ENCODE measurements around the gene KIF13A. TPM values are rescaled to one million over a fixed set of nuclear protein-coding genes. Genes with fewer than 3 reads are reported as not detected.
A peak's percentile ranks its signal among the peaks of the same experiment; 100 is the strongest.

KIF13A gene
- total and polyA plus RNA-seq, 2 donors from 2014 or later, result 12.6 to 35.9 TPM

DNA sequence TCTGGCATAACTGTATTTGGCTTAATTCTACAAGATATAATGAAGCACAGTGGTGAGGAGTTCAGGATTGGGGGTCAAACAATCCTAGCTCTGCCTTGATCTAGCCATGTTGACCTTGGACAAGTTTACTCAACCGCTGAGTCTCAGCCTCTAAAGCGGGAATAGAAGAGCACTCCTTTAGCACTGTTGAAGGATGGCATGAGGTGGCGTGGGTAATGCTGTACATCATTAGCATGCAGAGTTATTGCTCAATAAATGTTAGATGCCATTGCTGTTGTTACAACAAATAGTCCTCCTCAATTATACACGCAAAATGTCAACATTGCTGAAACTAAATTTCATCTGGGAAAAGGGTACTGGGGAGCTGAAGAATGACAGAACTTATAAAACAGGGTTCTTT is 78.6 kb downstream of the KIF13A start:
- no peak overlapping the region for H3K9ac ChIP-seq (ENCODE audit: low read length in 3 of 3)
- intact Hi-C loops (cut with DNase I), result no loop called here
- no peaks in the 10 kb centered on the region for H3K27me3 ChIP-seq (ENCODE audit: control insufficient read depth, insufficient read depth, low read length)
- FAIRE-seq (no peak), DNase-seq (no peak)
- no peaks in the 10 kb centered on the region for H3K9me3 ChIP-seq (ENCODE audit: control insufficient read depth in 2 of 3, insufficient read depth in 1 of 3, low read length in 3 of 3)
- peaks cover 0 to 3% (median 0%) of the 10 kb centered on the region in 3 donors for H3K4me1 ChIP-seq (ENCODE audit: control insufficient read depth in 2 of 3, insufficient read depth in 2 of 3, low read depth in 1 of 3, low read length in 3 of 3)
- no peaks in the 10 kb centered on the region for H3K36me3 ChIP-seq (ENCODE audit: control insufficient read depth in 2 of 3, insufficient read depth in 3 of 3, low read length in 3 of 3)
- H3K27ac ChIP-seq (ENCODE audit: low read depth in 2 of 2, low read length in 2 of 2), result no peak overlapping the region
- no peak overlapping the region for H3K4me3 ChIP-seq (ENCODE audit: low read length in 3 of 3)
- TF ChIP-seq, protein P1, sequence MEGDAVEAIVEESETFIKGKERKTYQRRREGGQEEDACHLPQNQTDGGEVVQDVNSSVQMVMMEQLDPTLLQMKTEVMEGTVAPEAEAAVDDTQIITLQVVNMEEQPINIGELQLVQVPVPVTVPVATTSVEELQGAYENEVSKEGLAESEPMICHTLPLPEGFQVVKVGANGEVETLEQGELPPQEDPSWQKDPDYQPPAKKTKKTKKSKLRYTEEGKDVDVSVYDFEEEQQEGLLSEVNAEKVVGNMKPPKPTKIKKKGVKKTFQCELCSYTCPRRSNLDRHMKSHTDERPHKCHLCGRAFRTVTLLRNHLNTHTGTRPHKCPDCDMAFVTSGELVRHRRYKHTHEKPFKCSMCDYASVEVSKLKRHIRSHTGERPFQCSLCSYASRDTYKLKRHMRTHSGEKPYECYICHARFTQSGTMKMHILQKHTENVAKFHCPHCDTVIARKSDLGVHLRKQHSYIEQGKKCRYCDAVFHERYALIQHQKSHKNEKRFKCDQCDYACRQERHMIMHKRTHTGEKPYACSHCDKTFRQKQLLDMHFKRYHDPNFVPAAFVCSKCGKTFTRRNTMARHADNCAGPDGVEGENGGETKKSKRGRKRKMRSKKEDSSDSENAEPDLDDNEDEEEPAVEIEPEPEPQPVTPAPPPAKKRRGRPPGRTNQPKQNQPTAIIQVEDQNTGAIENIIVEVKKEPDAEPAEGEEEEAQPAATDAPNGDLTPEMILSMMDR (IDR thresholded peaks at IDR 0.05; ENCODE audit: borderline replicate concordance, extremely low read depth, insufficient read depth), result no peak

DNA sequence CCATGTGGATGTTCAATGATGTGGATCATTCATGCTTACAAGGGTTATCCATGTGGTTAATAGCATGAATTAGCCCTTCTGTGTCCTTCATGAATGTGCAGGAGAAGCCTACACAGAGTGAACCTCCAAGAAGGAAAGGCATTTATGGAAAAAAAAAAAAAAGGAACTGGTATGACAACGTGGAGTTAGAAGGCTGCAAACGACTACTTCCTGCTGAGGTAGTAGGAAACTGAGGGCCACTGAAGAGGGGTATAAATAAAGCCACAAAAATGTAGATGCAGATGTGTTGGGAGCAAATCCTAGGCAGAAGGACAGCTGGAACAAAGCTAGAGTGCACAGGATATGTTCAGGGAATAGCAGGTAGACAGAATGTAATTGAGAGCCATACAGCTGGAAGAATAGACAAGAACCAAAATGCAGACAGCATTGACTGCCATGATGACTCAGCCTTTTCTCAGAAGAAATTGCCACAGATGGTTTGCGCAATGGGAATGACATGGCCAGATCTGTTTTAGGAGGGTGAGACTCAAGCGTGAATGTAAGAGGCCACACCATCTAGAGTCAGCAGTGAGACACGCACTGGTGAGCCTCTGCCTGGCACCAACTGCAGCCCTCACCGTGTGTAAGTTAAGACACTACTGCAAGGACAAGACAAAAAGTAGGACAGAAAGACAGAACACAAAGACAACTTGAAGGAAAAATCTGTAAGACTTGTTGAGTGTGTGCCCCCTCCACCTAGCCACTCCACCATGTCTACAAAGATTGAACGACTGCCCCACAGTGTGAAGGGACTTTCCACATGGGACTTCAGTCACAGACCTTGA is 79.8 kb downstream of the KIF13A start:
- no peak for FAIRE-seq
- no peaks in the 10 kb centered on the region for H3K36me3 ChIP-seq (ENCODE audit: control insufficient read depth in 2 of 3, insufficient read depth in 3 of 3, low read length in 3 of 3)
- peak in 2 of 5 donors; percentile 11 to 76 for DNase-seq
- no peak overlapping the region for H3K27ac ChIP-seq (ENCODE audit: low read depth in 2 of 2, low read length in 2 of 2)
- TF ChIP-seq, protein P1 (IDR thresholded peaks at IDR 0.05; ENCODE audit: borderline replicate concordance, extremely low read depth, insufficient read depth), result no peak
- no peaks in the 10 kb centered on the region for H3K27me3 ChIP-seq (ENCODE audit: control insufficient read depth, insufficient read depth, low read length)
- H3K4me3 ChIP-seq (ENCODE audit: low read length in 3 of 3), result no peak overlapping the region
- no peak overlapping the region for H3K9ac ChIP-seq (ENCODE audit: low read length in 3 of 3)
- H3K9me3 ChIP-seq (ENCODE audit: control insufficient read depth in 2 of 3, insufficient read depth in 1 of 3, low read length in 3 of 3), result no peaks in the 10 kb centered on the region
- intact Hi-C loops (cut with DNase I), result no loop called here
- H3K4me1 ChIP-seq (ENCODE audit: control insufficient read depth in 2 of 3, insufficient read depth in 2 of 3, low read depth in 1 of 3, low read length in 3 of 3), result peaks cover 0 to 3% (median 0%) of the 10 kb centered on the region in 3 donors

DNA sequence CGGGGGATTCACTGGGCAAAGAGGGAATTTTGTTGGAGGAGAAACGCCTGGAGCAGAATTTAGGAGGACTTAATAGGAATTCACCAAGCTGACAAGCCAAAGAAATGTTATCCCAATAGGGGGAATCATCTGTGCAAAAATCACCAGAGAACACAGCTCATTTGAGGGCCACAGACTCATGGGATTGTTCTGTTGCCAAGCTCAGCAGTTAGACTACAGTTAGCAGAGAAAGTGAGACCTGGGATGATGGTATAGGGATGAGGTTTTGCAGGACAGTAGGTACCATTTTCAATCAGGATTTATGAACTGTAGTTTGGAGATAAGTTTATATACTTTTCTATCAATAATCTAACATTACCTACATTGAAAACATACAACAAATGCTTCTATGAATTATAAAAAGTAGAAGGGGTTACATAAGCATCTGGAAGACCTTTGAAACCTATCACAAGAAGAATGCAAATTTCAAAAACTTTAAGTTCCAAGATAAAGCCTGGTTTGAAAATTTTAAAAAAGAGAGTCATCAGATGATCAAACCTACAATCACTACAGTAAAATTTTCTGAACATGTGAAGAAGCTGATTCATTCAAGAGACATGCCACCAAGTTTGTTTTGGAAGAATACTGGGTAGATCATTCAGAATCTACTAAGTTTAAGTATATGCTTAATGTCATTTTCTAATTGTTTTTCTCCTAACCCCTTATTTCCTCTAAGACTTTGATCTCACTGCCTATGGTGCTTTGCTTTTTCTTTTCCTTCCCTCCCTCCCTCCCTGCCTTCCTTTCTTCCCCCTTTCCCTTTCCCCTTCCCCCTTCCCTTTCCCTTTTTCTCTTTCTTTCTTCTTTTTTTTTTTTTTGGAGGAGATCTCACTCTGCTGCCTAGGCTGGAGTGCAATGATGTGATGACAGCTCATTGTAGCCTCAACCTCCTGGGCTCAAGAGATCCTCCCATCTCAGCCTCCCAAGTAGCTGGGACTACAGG is 81.5 kb downstream of the KIF13A start:
- intact Hi-C loops (cut with DNase I), result no loop called here
- no peak overlapping the region for H3K27ac ChIP-seq (ENCODE audit: low read depth in 2 of 2, low read length in 2 of 2)
- TF ChIP-seq, protein P1 (IDR thresholded peaks at IDR 0.05; ENCODE audit: borderline replicate concordance, extremely low read depth, insufficient read depth), result no peak
- H3K36me3 ChIP-seq (ENCODE audit: control insufficient read depth in 2 of 3, insufficient read depth in 3 of 3, low read length in 3 of 3), result no peaks in the 10 kb centered on the region
- H3K27me3 ChIP-seq (ENCODE audit: control insufficient read depth, insufficient read depth, low read length), result no peaks in the 10 kb centered on the region
- H3K9ac ChIP-seq (ENCODE audit: low read length in 3 of 3), result no peak overlapping the region
- no peak overlapping the region for H3K4me3 ChIP-seq (ENCODE audit: low read length in 3 of 3)
- DNase-seq (no peak), FAIRE-seq (no peak)
- H3K4me1 ChIP-seq (ENCODE audit: control insufficient read depth in 2 of 3, insufficient read depth in 2 of 3, low read depth in 1 of 3, low read length in 3 of 3), result peaks cover 0 to 3% (median 0%) of the 10 kb centered on the region in 3 donors
- no peaks in the 10 kb centered on the region for H3K9me3 ChIP-seq (ENCODE audit: control insufficient read depth in 2 of 3, insufficient read depth in 1 of 3, low read length in 3 of 3)

Measured in kidney (tissue), 14 donors.